Measurements from ENCODE around the gene PIGU.

The PIGU gene

DNA sequence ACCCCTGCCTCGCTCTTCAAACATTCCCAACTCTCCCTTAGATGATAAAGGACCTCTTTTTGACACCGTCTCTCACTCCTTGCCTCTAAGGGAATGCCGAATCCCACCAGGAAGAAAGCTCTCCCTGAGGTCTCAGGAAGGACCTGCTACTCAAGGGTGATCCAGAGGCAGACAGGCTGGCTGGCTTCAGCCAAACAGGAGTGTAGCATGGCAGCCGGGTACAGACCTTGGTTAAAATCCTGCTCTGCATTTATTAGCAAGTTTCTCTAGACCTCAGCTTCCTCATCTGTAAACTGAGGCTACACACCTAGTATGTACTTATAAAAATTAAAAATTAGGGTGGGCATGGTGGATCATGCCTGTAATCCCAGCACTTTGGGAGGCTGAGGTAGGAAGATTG lies 101.1 kb downstream of the PIGU start (continued):
- TF ChIP-seq ZBTB17 (tag by site-specific recombination; IDR thresholded peaks at IDR 0.05) (no peak), ZBTB21 (tag by site-specific recombination; IDR thresholded peaks at IDR 0.05) (no peak), ZNF530 (tag by site-specific recombination; IDR thresholded peaks at IDR 0.05; ENCODE audit: low read depth) (no peak), WT1 (tag by site-specific recombination; IDR thresholded peaks at IDR 0.05) (no peak), ZNF610 (tag by site-specific recombination; IDR thresholded peaks at IDR 0.05; ENCODE audit: borderline replicate concordance) (no peak)
- TF ChIP-seq, protein P1, sequence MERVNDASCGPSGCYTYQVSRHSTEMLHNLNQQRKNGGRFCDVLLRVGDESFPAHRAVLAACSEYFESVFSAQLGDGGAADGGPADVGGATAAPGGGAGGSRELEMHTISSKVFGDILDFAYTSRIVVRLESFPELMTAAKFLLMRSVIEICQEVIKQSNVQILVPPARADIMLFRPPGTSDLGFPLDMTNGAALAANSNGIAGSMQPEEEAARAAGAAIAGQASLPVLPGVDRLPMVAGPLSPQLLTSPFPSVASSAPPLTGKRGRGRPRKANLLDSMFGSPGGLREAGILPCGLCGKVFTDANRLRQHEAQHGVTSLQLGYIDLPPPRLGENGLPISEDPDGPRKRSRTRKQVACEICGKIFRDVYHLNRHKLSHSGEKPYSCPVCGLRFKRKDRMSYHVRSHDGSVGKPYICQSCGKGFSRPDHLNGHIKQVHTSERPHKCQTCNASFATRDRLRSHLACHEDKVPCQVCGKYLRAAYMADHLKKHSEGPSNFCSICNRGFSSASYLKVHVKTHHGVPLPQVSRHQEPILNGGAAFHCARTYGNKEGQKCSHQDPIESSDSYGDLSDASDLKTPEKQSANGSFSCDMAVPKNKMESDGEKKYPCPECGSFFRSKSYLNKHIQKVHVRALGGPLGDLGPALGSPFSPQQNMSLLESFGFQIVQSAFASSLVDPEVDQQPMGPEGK (tag by site-specific recombination; IDR thresholded peaks at IDR 0.05), result no peak
- TF ChIP-seq, protein P2, sequence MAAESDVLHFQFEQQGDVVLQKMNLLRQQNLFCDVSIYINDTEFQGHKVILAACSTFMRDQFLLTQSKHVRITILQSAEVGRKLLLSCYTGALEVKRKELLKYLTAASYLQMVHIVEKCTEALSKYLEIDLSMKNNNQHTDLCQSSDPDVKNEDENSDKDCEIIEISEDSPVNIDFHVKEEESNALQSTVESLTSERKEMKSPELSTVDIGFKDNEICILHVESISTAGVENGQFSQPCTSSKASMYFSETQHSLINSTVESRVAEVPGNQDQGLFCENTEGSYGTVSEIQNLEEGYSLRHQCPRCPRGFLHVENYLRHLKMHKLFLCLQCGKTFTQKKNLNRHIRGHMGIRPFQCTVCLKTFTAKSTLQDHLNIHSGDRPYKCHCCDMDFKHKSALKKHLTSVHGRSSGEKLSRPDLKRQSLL (tag by site-specific recombination; IDR thresholded peaks at IDR 0.05), result no peak

GRCh38 chr20:34575271-34575670 lies 101.6 kb downstream of the PIGU start:
- no peaks in the 10 kb centered on the region for H3K9me3 ChIP-seq (ENCODE audit: control insufficient read depth, insufficient read depth, low read depth, low read length)
- TF ChIP-seq SCRT1 (tag by site-specific recombination; IDR thresholded peaks at IDR 0.05; ENCODE audit: borderline replicate concordance) (no peak), ELK4 (IDR thresholded peaks at IDR 0.05; ENCODE audit: borderline replicate concordance, low read depth, low read length) (no peak), GLIS1 (tag by site-specific recombination; IDR thresholded peaks at IDR 0.05) (no peak), ZNF654 (tag by site-specific recombination; IDR thresholded peaks at IDR 0.05; ENCODE audit: low read depth) (no peak), SETDB1 (IDR thresholded peaks at IDR 0.05; ENCODE audit: insufficient read length, low read length) (no peak), ZNF473 (tag by site-specific recombination; IDR thresholded peaks at IDR 0.05) (no peak)
- ChIA-PET POLR2A (no interaction called here), CTCF (interaction anchor here (0.6 to 1.2 kb wide), 2 partner anchors 27 to 194 kb away, joined by 3 to 4 read pairs; no protein-coding TSS in a partner anchor)
- no peak overlapping the region for H3K27ac ChIP-seq (ENCODE audit: extremely low read depth, low read depth, low read length)
- no peaks in the 10 kb centered on the region for H3K4me1 ChIP-seq (ENCODE audit: control insufficient read depth, insufficient read depth, low read length)
- no peak overlapping the region for H3K4me3 ChIP-seq (ENCODE audit: low read depth, low read length)
- H3K36me3 ChIP-seq (ENCODE audit: control insufficient read depth in 2 of 2, insufficient read depth in 1 of 2, low read length in 2 of 2), result peaks cover 0 to 10% of the 10 kb centered on the region in 2 experiments; a peak in 2 of 3 replicates

GRCh38 chr20:34574861-34575260 lies 102.0 kb downstream of the PIGU start:
- peaks cover 0 to 9% of the 10 kb centered on the region in 2 experiments; a peak in 2 of 3 replicates for H3K36me3 ChIP-seq (ENCODE audit: control insufficient read depth in 2 of 2, insufficient read depth in 1 of 2, low read length in 2 of 2)
- H3K9me3 ChIP-seq (ENCODE audit: control insufficient read depth, insufficient read depth, low read depth, low read length), result no peaks in the 10 kb centered on the region
- H3K4me3 ChIP-seq (ENCODE audit: low read depth, low read length), result no peak overlapping the region
- POLR2A ChIA-PET, result no interaction called here
- no peaks in the 10 kb centered on the region for H3K4me1 ChIP-seq (ENCODE audit: control insufficient read depth, insufficient read depth, low read length)
- H3K27ac ChIP-seq (ENCODE audit: extremely low read depth, low read depth, low read length), result no peak overlapping the region
- CTCF ChIA-PET, result interaction anchor here (0.6 to 2.0 kb wide), 3 partner anchors 28 to 262 kb away, joined by 3 to 5 read pairs (median 4); no protein-coding TSS in a partner anchor
- TF ChIP-seq ZIC2 (tag by site-specific recombination; IDR thresholded peaks at IDR 0.05) (no peak), IKZF3 (tag by site-specific recombination; IDR thresholded peaks at IDR 0.05) (no peak), ZNF114 (tag by site-specific recombination; IDR thresholded peaks at IDR 0.05) (no peak), ZSCAN30 (tag by site-specific recombination; IDR thresholded peaks at IDR 0.05) (no peak), ZNF416 (tag by site-specific recombination; IDR thresholded peaks at IDR 0.05) (no peak), ZNF311 (tag by site-specific recombination; IDR thresholded peaks at IDR 0.05; ENCODE audit: borderline replicate concordance) (no peak), ZNF157 (tag by site-specific recombination; IDR thresholded peaks at IDR 0.05) (no peak), ZNF768 (tag by site-specific recombination; IDR thresholded peaks at IDR 0.05) (no peak), ZNF394 (tag by site-specific recombination; IDR thresholded peaks at IDR 0.05; ENCODE audit: borderline replicate concordance) (no peak), ZNF19 (tag by site-specific recombination; IDR thresholded peaks at IDR 0.05; ENCODE audit: low read depth) (no peak), ZFP41 (tag by site-specific recombination; IDR thresholded peaks at IDR 0.05; ENCODE audit: borderline replicate concordance) (no peak), ZNF558 (tag by site-specific recombination; IDR thresholded peaks at IDR 0.05) (no peak), ZNF354C (tag by site-specific recombination; IDR thresholded peaks at IDR 0.05; ENCODE audit: borderline replicate concordance, low read depth) (no peak), ZBTB21 (tag by site-specific recombination; IDR thresholded peaks at IDR 0.05) (no peak), ZNF133 (tag by site-specific recombination; IDR thresholded peaks at IDR 0.05) (no peak), ZNF132 (tag by site-specific recombination; IDR thresholded peaks at IDR 0.05; ENCODE audit: borderline replicate concordance) (no peak), ZNF610 (tag by site-specific recombination; IDR thresholded peaks at IDR 0.05; ENCODE audit: borderline replicate concordance) (no peak)
- TF ChIP-seq, protein P3, sequence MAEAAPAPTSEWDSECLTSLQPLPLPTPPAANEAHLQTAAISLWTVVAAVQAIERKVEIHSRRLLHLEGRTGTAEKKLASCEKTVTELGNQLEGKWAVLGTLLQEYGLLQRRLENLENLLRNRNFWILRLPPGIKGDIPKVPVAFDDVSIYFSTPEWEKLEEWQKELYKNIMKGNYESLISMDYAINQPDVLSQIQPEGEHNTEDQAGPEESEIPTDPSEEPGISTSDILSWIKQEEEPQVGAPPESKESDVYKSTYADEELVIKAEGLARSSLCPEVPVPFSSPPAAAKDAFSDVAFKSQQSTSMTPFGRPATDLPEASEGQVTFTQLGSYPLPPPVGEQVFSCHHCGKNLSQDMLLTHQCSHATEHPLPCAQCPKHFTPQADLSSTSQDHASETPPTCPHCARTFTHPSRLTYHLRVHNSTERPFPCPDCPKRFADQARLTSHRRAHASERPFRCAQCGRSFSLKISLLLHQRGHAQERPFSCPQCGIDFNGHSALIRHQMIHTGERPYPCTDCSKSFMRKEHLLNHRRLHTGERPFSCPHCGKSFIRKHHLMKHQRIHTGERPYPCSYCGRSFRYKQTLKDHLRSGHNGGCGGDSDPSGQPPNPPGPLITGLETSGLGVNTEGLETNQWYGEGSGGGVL (tag by site-specific recombination; IDR thresholded peaks at IDR 0.05), result no peak

Data from HEK293 (cell line).